Measurements from ENCODE around the gene MLH3. TPM values are rescaled to one million over a fixed set of nuclear protein-coding genes. Genes with fewer than 3 reads are reported as not detected.
A peak's percentile ranks its signal among the peaks of the same experiment; 100 is the strongest.

Gene MLH3
- total RNA-seq, 2 donors from 2014 or later, result 16.5 to 22.0 TPM

DNA sequence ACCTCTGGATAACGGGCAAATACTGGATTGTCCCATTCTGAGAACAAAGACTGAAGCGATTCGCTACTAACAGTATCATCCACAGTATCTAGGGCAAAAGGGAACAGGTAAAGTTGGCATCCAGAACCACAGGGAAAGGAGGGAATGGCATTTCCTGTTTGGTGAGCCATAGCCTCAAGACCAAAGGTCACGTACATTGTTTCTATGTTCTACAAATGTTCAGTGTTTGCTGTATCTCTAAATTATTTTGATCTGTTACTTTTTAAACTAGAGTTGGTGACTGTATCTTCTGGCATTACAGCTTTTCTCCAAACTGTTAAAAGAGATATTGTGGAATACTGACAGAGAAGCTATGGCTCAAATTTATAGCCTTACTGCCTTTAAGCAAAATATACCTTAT lies 9.7 kb downstream of the MLH3 start:
- Mint-ChIP-seq H3K4me1 (peaks cover 20% of the 10 kb centered on the region), H3K27me3 (no peaks in the 10 kb centered on the region), H3K36me3 (ENCODE audit: low read depth) (peaks cover 4% of the 10 kb centered on the region), H3K27ac (no peak overlapping the region), H3K4me3 (no peak overlapping the region)
- H3K9me3 ChIP-seq (ENCODE audit: control insufficient read depth, low read length, poor library complexity, severe bottlenecking), result no peaks in the 10 kb centered on the region
- ATAC-seq, result no peak
- no peak for DNase-seq

DNA sequence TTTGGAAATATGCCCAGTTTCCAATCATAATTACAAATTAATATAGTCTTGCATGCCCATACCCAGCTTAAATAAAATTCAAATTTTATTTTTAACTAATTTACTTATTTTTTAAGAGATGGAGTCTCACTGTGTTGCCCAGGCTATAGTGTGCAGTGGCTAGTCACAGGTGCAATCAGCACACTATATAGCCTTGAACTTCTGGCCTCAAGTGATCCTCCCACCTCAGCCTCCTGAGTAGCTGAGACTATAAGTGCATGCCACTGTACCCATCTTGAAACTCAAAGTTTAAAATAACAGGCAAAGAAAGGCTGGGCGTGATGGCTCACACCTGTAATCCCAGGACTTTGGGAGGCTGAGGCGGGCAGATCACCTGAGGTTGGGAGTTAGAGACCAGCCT lies 10.3 kb downstream of the MLH3 start:
- H3K4me3 Mint-ChIP-seq, result no peak overlapping the region
- peaks cover 7% of the 10 kb centered on the region for H3K36me3 Mint-ChIP-seq (ENCODE audit: low read depth)
- ATAC-seq (no peak), DNase-seq (no peak)
- H3K27me3 Mint-ChIP-seq, result no peaks in the 10 kb centered on the region
- H3K4me1 Mint-ChIP-seq, result peaks cover 18% of the 10 kb centered on the region
- H3K27ac Mint-ChIP-seq, result no peak overlapping the region
- no peaks in the 10 kb centered on the region for H3K9me3 ChIP-seq (ENCODE audit: control insufficient read depth, low read length, poor library complexity, severe bottlenecking)

DNA sequence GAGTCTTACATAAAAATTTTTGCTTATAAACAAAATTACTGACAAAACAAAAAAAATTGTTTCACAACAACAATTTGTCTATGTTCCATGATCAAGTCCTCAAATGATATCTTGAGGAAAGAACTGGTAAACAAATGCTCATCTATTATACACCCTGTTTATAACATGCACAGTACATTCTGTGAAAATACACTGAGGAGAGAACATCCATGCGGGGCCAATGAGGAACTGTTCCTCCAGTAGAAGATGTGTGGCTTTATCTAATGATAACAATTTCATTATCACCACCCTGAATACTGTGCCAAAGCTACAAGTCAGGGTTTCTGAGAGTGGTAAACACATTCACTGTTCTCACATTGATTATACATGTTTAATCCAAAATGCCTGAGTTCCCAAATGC lies 10.8 kb downstream of the MLH3 start:
- no peaks in the 10 kb centered on the region for H3K9me3 ChIP-seq (ENCODE audit: control insufficient read depth, low read length, poor library complexity, severe bottlenecking)
- DNase-seq (no peak), ATAC-seq (no peak)
- no peak overlapping the region for H3K27ac Mint-ChIP-seq
- H3K4me1 Mint-ChIP-seq, result peaks cover 16% of the 10 kb centered on the region
- no peak overlapping the region for H3K4me3 Mint-ChIP-seq
- peaks cover 11% of the 10 kb centered on the region for H3K36me3 Mint-ChIP-seq (ENCODE audit: low read depth)
- no peaks in the 10 kb centered on the region for H3K27me3 Mint-ChIP-seq

DNA sequence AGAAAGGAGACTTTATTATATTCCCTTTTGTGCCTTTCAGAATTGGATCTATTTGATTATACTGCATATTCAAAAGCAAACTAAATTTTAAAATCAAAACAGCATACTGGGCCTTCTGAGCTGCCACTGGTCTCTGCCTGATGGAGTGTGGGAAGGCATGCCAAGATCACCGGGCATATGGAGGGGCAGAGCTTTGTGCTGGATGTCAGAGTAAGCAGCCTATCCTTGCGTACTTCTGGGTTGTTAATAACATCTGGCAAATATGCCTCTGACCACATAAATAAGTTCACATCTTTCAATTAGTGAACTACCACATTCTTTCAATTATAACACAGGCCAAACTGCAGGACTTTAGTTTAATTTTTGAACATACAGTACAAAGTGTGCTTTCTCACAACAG lies 18.3 kb downstream of the MLH3 start:
- Mint-ChIP-seq H3K27ac (no peak overlapping the region), H3K27me3 (no peaks in the 10 kb centered on the region), H3K4me1 (peaks cover 6% of the 10 kb centered on the region), H3K4me3 (no peak overlapping the region), H3K36me3 (ENCODE audit: low read depth) (peaks cover 11% of the 10 kb centered on the region)
- H3K9me3 ChIP-seq (ENCODE audit: control insufficient read depth, low read length, poor library complexity, severe bottlenecking), result no peaks in the 10 kb centered on the region
- ATAC-seq, result no peak
- DNase-seq, result no peak

DNA sequence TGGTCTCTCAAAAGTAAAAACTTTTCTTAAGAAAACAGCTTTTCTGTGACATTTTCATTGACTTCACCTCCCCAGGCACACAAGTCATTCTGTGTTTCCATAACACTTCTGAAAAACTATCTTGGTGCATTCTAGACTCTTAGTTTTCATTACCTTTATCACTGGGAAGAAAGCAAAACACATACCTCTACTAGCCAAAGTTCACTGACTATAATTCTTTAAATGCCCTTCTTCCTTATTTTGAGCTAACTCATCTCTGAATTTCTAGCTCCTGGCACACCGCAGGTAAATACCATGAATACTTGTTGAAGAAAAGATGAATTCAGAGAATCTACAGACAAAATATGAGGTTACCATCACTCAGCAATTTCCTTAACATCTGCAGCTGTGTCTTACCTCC lies 21.1 kb downstream of the MLH3 start:
- H3K4me3 Mint-ChIP-seq, result no peak overlapping the region
- H3K9me3 ChIP-seq (ENCODE audit: control insufficient read depth, low read length, poor library complexity, severe bottlenecking), result no peaks in the 10 kb centered on the region
- no peaks in the 10 kb centered on the region for H3K36me3 Mint-ChIP-seq (ENCODE audit: low read depth)
- no peaks in the 10 kb centered on the region for H3K4me1 Mint-ChIP-seq
- ATAC-seq (no peak), DNase-seq (no peak)
- H3K27me3 Mint-ChIP-seq, result no peaks in the 10 kb centered on the region
- H3K27ac Mint-ChIP-seq, result peak overlapping the region; percentile 29

DNA sequence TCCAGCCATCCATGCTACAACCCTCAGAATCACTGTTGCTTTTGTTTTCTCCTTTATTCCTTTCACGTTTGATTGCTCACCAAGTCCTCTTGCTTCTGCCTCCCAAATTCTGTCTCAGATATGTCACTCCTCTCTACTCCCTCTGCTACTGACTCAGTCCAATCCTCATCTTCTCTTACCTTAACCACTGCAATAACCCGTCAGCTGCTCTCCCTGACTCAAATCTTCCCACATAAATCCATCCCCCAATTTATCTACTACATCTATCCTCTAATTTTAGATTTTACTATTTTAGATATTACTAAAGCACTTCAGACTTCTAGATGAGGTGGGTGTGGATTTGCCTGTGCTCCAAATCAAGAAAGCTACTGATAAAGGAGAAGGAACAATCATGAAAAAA lies 25.4 kb downstream of the MLH3 start:
- ATAC-seq, result no peak
- no peak overlapping the region for H3K4me3 Mint-ChIP-seq
- no peak for DNase-seq
- H3K27me3 Mint-ChIP-seq, result no peaks in the 10 kb centered on the region
- no peaks in the 10 kb centered on the region for H3K36me3 Mint-ChIP-seq (ENCODE audit: low read depth)
- no peak overlapping the region for H3K27ac Mint-ChIP-seq
- peaks cover 2% of the 10 kb centered on the region for H3K4me1 Mint-ChIP-seq
- no peaks in the 10 kb centered on the region for H3K9me3 ChIP-seq (ENCODE audit: control insufficient read depth, low read length, poor library complexity, severe bottlenecking)

DNA sequence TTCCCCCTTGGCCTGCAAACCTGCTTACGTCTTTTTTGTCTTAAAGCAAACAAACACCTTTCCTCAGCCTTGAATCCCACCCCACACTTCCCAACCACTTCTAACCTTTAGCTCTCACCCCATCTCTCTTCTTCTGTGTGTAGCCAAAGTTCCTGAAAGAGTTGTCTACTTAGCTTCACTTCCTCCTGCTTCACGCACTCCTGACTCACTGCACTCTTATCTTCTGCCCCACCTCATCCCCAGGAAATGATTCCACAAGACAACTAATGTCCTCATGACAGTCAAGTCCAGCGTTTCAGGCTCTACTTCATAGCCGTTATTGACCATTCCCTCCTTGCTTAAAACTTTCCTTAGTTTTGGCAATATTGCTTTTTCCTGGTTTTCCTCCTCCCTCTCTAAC lies 26.2 kb downstream of the MLH3 start:
- H3K36me3 Mint-ChIP-seq (ENCODE audit: low read depth), result peaks cover 3% of the 10 kb centered on the region
- no peaks in the 10 kb centered on the region for H3K9me3 ChIP-seq (ENCODE audit: control insufficient read depth, low read length, poor library complexity, severe bottlenecking)
- no peaks in the 10 kb centered on the region for H3K27me3 Mint-ChIP-seq
- H3K27ac Mint-ChIP-seq, result no peak overlapping the region
- no peak for ATAC-seq
- no peak for DNase-seq
- H3K4me3 Mint-ChIP-seq, result no peak overlapping the region
- peaks cover 3% of the 10 kb centered on the region for H3K4me1 Mint-ChIP-seq

DNA sequence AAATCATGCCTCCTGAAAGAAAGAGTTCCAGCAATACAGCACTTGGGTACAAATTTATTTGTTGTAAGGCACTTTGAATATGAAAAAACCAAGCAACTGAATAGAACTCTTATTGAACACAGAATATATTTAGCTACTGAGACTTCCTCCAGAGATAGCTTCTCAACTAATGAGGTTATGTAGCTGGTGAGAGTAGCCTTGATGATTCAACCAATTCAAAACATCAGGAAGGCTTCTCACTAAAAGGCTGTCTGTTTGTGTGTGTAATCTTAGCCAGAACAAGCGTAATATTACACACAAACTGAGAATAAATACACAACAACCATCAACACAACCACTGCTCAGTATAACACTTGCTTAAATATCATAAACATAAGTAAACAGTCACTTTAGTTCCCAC lies 28.2 kb downstream of the MLH3 start:
- Mint-ChIP-seq H3K27me3 (no peaks in the 10 kb centered on the region), H3K27ac (no peak overlapping the region), H3K36me3 (ENCODE audit: low read depth) (peaks cover 6% of the 10 kb centered on the region), H3K4me3 (no peak overlapping the region), H3K4me1 (peaks cover 6% of the 10 kb centered on the region)
- no peak for DNase-seq
- H3K9me3 ChIP-seq (ENCODE audit: control insufficient read depth, low read length, poor library complexity, severe bottlenecking), result no peaks in the 10 kb centered on the region
- no peak for ATAC-seq

DNA sequence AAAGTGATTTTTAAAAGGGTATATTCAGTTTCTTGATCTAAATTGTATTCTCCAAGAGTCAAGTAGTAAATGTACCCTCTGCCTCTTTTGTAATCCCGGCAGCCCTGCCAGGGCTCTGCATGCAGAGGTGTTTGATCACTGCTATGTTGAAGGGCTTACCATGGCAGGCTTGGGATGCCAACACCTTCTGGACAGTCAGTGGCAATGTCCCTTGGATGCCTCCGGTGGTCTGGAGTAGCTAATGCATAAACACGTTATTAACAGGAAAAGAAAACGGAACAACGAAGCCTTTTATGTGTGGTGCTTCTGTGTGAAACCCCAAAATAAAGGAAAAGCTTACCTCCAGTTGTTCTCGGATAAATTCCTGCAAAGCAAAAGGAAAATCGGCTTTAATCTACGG lies 28.6 kb downstream of the MLH3 start:
- H3K27me3 Mint-ChIP-seq, result no peaks in the 10 kb centered on the region
- peak overlapping the region; percentile 74 for H3K27ac Mint-ChIP-seq
- no peak overlapping the region for H3K4me3 Mint-ChIP-seq
- peaks cover 6% of the 10 kb centered on the region for H3K4me1 Mint-ChIP-seq
- H3K36me3 Mint-ChIP-seq (ENCODE audit: low read depth), result peaks cover 6% of the 10 kb centered on the region
- no peaks in the 10 kb centered on the region for H3K9me3 ChIP-seq (ENCODE audit: control insufficient read depth, low read length, poor library complexity, severe bottlenecking)
- no peak for DNase-seq
- ATAC-seq, result no peak

DNA sequence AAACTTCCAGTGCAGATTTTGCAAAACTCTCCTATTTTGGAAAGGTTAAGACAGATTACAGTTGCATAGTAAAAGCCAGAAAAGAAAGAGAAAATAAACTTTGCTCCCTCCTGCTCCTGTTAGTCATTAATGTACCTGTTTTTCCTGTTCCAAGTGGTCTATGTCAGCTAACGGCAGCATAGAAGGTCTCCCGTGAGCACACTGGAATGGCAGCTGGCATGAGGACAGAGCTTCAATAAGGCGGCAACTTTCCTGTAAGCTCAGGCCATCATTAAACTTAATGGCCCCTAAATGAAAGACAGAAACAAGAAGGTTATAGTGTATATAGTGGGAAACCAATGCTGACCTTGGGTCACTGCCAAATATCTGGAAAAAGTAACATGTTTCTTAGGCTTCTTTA lies 32.6 kb downstream of the MLH3 start:
- Mint-ChIP-seq H3K4me3 (no peak overlapping the region), H3K4me1 (peaks cover 10% of the 10 kb centered on the region), H3K27me3 (no peaks in the 10 kb centered on the region), H3K36me3 (ENCODE audit: low read depth) (peaks cover 12% of the 10 kb centered on the region), H3K27ac (no peak overlapping the region)
- H3K9me3 ChIP-seq (ENCODE audit: control insufficient read depth, low read length, poor library complexity, severe bottlenecking), result no peaks in the 10 kb centered on the region
- no peak for ATAC-seq
- DNase-seq, result no peak

DNA sequence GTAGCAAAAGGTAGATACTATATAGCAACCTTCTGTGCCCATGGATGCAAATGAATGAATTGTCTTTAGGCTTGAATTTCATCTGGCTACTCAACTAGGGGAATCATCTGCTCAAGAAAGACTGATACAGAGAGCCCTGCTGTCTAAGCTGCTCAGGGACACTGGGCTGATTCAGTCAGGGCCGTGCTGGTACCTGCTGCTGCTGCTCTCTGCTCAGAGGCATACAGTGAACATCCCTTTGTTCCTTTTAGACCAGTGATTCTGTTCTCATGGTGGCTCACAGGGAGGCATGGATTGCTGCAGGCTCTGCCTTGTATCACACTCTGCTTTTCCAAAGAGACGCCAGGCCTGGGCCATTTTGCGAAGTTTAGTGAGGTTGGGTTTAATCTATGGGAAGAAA lies 34.5 kb downstream of the MLH3 start:
- Mint-ChIP-seq H3K27ac (no peak overlapping the region), H3K4me1 (peaks cover 10% of the 10 kb centered on the region), H3K4me3 (no peak overlapping the region), H3K27me3 (no peaks in the 10 kb centered on the region), H3K36me3 (ENCODE audit: low read depth) (peaks cover 12% of the 10 kb centered on the region)
- DNase-seq (no peak), ATAC-seq (no peak)
- no peaks in the 10 kb centered on the region for H3K9me3 ChIP-seq (ENCODE audit: control insufficient read depth, low read length, poor library complexity, severe bottlenecking)

DNA sequence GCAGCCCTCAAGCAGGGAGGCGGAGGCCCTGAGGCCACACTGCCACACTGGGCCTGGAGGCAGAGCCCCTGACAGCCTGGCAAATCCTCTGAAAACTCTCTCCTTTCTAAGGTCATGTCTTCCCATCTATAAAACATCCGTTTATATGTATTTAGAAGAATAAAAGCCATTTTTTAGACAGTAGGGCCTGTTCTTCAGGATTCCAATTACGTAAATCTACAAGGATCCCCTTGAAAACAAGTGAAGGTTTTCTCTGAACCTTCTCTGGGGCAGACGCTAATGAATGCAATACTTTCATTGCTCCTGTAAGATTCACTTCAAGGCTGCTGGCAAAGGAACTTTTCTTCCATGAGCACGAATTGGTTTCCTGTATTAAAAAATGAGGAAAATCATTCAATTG lies 35.8 kb downstream of the MLH3 start:
- H3K9me3 ChIP-seq (ENCODE audit: control insufficient read depth, low read length, poor library complexity, severe bottlenecking), result no peaks in the 10 kb centered on the region
- no peak overlapping the region for H3K4me3 Mint-ChIP-seq
- no peak overlapping the region for H3K27ac Mint-ChIP-seq
- ATAC-seq (no peak), DNase-seq (no peak)
- peaks cover 12% of the 10 kb centered on the region for H3K36me3 Mint-ChIP-seq (ENCODE audit: low read depth)
- peaks cover 13% of the 10 kb centered on the region for H3K4me1 Mint-ChIP-seq
- no peaks in the 10 kb centered on the region for H3K27me3 Mint-ChIP-seq

DNA sequence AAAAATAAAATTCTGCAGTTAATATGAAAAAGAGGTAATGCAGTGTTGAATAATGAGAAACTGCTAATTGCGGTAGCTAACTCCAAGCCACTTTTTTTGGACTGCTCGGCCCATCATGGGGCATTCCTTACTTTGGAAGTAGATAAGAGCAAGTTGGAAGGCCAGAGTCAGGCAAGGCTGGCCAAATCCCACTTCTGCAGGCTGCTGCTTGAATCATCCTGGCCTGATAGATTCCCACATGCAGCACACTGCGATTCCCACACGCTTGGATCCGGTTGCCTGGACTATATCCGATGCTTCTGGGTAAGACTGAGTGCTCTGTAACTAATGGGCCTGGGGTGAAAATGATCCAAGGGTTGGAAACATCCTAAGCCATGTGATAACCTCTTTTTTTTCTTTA lies 38.0 kb downstream of the MLH3 start:
- Mint-ChIP-seq H3K36me3 (ENCODE audit: low read depth) (peaks cover 9% of the 10 kb centered on the region), H3K27me3 (no peaks in the 10 kb centered on the region), H3K4me3 (no peak overlapping the region), H3K4me1 (peaks cover 11% of the 10 kb centered on the region), H3K27ac (no peak overlapping the region)
- DNase-seq, result no peak
- no peak for ATAC-seq
- H3K9me3 ChIP-seq (ENCODE audit: control insufficient read depth, low read length, poor library complexity, severe bottlenecking), result no peaks in the 10 kb centered on the region

DNA sequence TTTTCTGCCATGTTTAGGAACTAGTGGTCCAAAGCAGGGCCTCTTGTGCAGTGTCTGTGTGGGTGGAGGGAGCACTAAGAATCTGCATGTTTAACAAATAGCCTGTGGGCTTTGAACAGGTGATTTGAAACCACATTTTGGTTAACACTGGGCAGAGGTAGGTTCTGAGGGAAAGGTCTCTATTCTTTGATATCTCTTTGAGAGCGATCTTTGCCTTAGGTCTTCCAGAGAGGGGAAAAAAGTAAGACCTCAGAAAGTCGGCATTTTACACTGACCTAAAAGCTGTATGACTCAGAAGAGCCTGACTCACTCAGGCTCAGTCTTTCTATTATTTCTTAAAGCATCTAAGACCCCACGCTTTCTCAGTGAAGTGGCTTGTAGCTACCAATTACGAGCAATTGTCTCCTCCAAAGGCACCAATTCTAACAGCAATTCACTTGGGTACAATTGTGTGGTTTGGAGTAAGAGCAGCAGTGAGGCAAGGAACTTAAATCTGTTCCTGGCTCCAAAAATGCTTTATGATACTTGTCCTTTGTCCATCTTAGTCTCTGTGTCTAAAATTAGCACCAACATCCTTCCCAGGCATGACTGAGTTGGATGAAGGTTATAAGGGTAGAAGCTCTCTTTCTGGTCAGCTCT lies 39.8 kb downstream of the MLH3 start:
- Mint-ChIP-seq H3K27me3 (no peaks in the 10 kb centered on the region), H3K36me3 (ENCODE audit: low read depth) (peaks cover 13% of the 10 kb centered on the region), H3K4me1 (peaks cover 17% of the 10 kb centered on the region), H3K4me3 (no peak overlapping the region), H3K27ac (peak overlapping the region; percentile 65)
- DNase-seq (no peak), ATAC-seq (peak; percentile 25)
- no peaks in the 10 kb centered on the region for H3K9me3 ChIP-seq (ENCODE audit: control insufficient read depth, low read length, poor library complexity, severe bottlenecking)
